ENCODE data around the gene B4GALT6.

The B4GALT6 gene

GRCh38 chr18:31596081-31596872 lies 88.1 kb downstream of the B4GALT6 start:
- no peak overlapping the region for H3K4me3 Mint-ChIP-seq
- no peaks in the 10 kb centered on the region for H3K4me1 Mint-ChIP-seq (ENCODE audit: low read depth)
- H3K36me3 Mint-ChIP-seq (ENCODE audit: low read depth) = no peaks in the 10 kb centered on the region
- H3K27me3 Mint-ChIP-seq = no peaks in the 10 kb centered on the region
- no peaks in the 10 kb centered on the region for H3K9me3 Mint-ChIP-seq
- H3K27ac Mint-ChIP-seq = no peak overlapping the region
- intact Hi-C loops (cut with micrococcal nuclease) = no loop called here

- Mint-ChIP-seq H3K4me1 (ENCODE audit: low read depth) (no peaks in the 10 kb centered on the region), H3K27ac (no peak overlapping the region), H3K9me3 (no peaks in the 10 kb centered on the region), H3K36me3 (ENCODE audit: low read depth) (no peaks in the 10 kb centered on the region), H3K4me3 (no peak overlapping the region), H3K27me3 (no peaks in the 10 kb centered on the region)
- intact Hi-C loops (cut with micrococcal nuclease) = no loop called here
These were observed 89.1 kb downstream of the B4GALT6 start for GRCh38 chr18:31595121-31595771.

- Mint-ChIP-seq H3K9me3 (peaks cover 6% of the 10 kb centered on the region), H3K4me1 (ENCODE audit: low read depth) (no peaks in the 10 kb centered on the region), H3K27ac (no peak overlapping the region), H3K36me3 (ENCODE audit: low read depth) (no peaks in the 10 kb centered on the region), H3K27me3 (no peaks in the 10 kb centered on the region), H3K4me3 (no peak overlapping the region)
- intact Hi-C loops (cut with micrococcal nuclease) = no loop called here
These were observed 91.7 kb downstream of the B4GALT6 start for GRCh38 chr18:31592506-31593157.

- intact Hi-C loops (cut with micrococcal nuclease) = no loop called here
- Mint-ChIP-seq H3K27ac (no peak within 1 kb of the TSS), H3K9me3 (peaks cover 6% of the 10 kb centered on the region), H3K36me3 (ENCODE audit: low read depth) (no peaks in the 10 kb centered on the region), H3K27me3 (no peaks in the 10 kb centered on the region), H3K4me3 (no peak within 1 kb of the TSS), H3K4me1 (ENCODE audit: low read depth) (no peaks in the 10 kb centered on the region)
These were observed 92.8 kb downstream of the B4GALT6 start, which contains the start of gene TTR for GRCh38 chr18:31591628-31592027. TTR (plus strand) TSS chr18:31591877; CDS start chr18:31591903, 26 bp downstream.

GRCh38 chr18:31591113-31591512 lies 93.3 kb downstream of the B4GALT6 start:
- Mint-ChIP-seq H3K9me3 (peaks cover 6% of the 10 kb centered on the region), H3K27ac (no peak overlapping the region), H3K27me3 (no peaks in the 10 kb centered on the region), H3K36me3 (ENCODE audit: low read depth) (no peaks in the 10 kb centered on the region), H3K4me1 (ENCODE audit: low read depth) (no peaks in the 10 kb centered on the region), H3K4me3 (no peak overlapping the region)
- intact Hi-C loops (cut with micrococcal nuclease) = no loop called here

GRCh38 chr18:31590570-31590969 lies 93.8 kb downstream of the B4GALT6 start:
- Mint-ChIP-seq H3K4me3 (no peak overlapping the region), H3K4me1 (ENCODE audit: low read depth) (no peaks in the 10 kb centered on the region), H3K27me3 (no peaks in the 10 kb centered on the region), H3K27ac (no peak overlapping the region), H3K36me3 (ENCODE audit: low read depth) (no peaks in the 10 kb centered on the region), H3K9me3 (peaks cover 6% of the 10 kb centered on the region)
- intact Hi-C loops (cut with micrococcal nuclease) = no loop called here

GRCh38 chr18:31587529-31587928 lies 96.9 kb downstream of the B4GALT6 start:
- Mint-ChIP-seq H3K36me3 (ENCODE audit: low read depth) (no peaks in the 10 kb centered on the region), H3K4me1 (ENCODE audit: low read depth) (no peaks in the 10 kb centered on the region), H3K27ac (no peak overlapping the region), H3K27me3 (no peaks in the 10 kb centered on the region), H3K4me3 (no peak overlapping the region), H3K9me3 (peaks cover 6% of the 10 kb centered on the region)
- intact Hi-C loops (cut with micrococcal nuclease) = no loop called here

- intact Hi-C loops (cut with micrococcal nuclease) = no loop called here
- Mint-ChIP-seq H3K27ac (no peak overlapping the region), H3K9me3 (peaks cover 6% of the 10 kb centered on the region), H3K4me3 (no peak overlapping the region), H3K36me3 (ENCODE audit: low read depth) (no peaks in the 10 kb centered on the region), H3K4me1 (ENCODE audit: low read depth) (no peaks in the 10 kb centered on the region), H3K27me3 (no peaks in the 10 kb centered on the region)
These were observed 97.8 kb downstream of the B4GALT6 start for GRCh38 chr18:31586616-31587015.

- Mint-ChIP-seq H3K36me3 (ENCODE audit: low read depth) (no peaks in the 10 kb centered on the region), H3K4me1 (ENCODE audit: low read depth) (no peaks in the 10 kb centered on the region), H3K9me3 (peaks cover 6% of the 10 kb centered on the region), H3K4me3 (no peak overlapping the region), H3K27ac (no peak overlapping the region), H3K27me3 (no peaks in the 10 kb centered on the region)
- intact Hi-C loops (cut with micrococcal nuclease) = no loop called here
These were observed 98.4 kb downstream of the B4GALT6 start for GRCh38 chr18:31585991-31586390.

GRCh38 chr18:31583185-31583854 lies 101.1 kb downstream of the B4GALT6 start:
- no peaks in the 10 kb centered on the region for H3K36me3 Mint-ChIP-seq (ENCODE audit: low read depth)
- no peak overlapping the region for H3K4me3 Mint-ChIP-seq
- H3K4me1 Mint-ChIP-seq (ENCODE audit: low read depth) = no peaks in the 10 kb centered on the region
- H3K27me3 Mint-ChIP-seq = no peaks in the 10 kb centered on the region
- H3K27ac Mint-ChIP-seq = no peak overlapping the region
- intact Hi-C loops (cut with micrococcal nuclease) = no loop called here
- peaks cover under 1% of the 10 kb centered on the region for H3K9me3 Mint-ChIP-seq

GRCh38 chr18:31581498-31582197 lies 102.7 kb downstream of the B4GALT6 start:
- no peaks in the 10 kb centered on the region for H3K4me1 Mint-ChIP-seq (ENCODE audit: low read depth)
- intact Hi-C loops (cut with micrococcal nuclease) = no loop called here
- no peak overlapping the region for H3K27ac Mint-ChIP-seq
- H3K4me3 Mint-ChIP-seq = no peak overlapping the region
- H3K27me3 Mint-ChIP-seq = no peaks in the 10 kb centered on the region
- H3K36me3 Mint-ChIP-seq (ENCODE audit: low read depth) = no peaks in the 10 kb centered on the region
- no peaks in the 10 kb centered on the region for H3K9me3 Mint-ChIP-seq

GRCh38 chr18:31579375-31579774 lies 105.0 kb downstream of the B4GALT6 start:
- Mint-ChIP-seq H3K27me3 (no peaks in the 10 kb centered on the region), H3K27ac (no peak overlapping the region), H3K9me3 (no peaks in the 10 kb centered on the region), H3K4me3 (no peak overlapping the region), H3K4me1 (ENCODE audit: low read depth) (no peaks in the 10 kb centered on the region), H3K36me3 (ENCODE audit: low read depth) (no peaks in the 10 kb centered on the region)
- intact Hi-C loops (cut with micrococcal nuclease) = no loop called here

GRCh38 chr18:31578126-31578525 lies 106.3 kb downstream of the B4GALT6 start:
- no peaks in the 10 kb centered on the region for H3K36me3 Mint-ChIP-seq (ENCODE audit: low read depth)
- H3K27me3 Mint-ChIP-seq = no peaks in the 10 kb centered on the region
- H3K4me3 Mint-ChIP-seq = no peak overlapping the region
- intact Hi-C loops (cut with micrococcal nuclease) = no loop called here
- H3K9me3 Mint-ChIP-seq = no peaks in the 10 kb centered on the region
- no peaks in the 10 kb centered on the region for H3K4me1 Mint-ChIP-seq (ENCODE audit: low read depth)
- no peak overlapping the region for H3K27ac Mint-ChIP-seq

All from dendritic cell treated with granulocyte-macrophage colony-stimulating factor and Interleukin-4, amounts not matched to agents 40 ng/mL and 50 ng/mL, for 4 days (primary cell).